Mesendoderm (in vitro differentiated cells): ENCODE measurements around the gene ST7.
"Not testable (repeated sequence)": the region's sequence is repeated elsewhere in the genome, so short reads cannot be mapped to it uniquely, and the experiment has no call there.

Experiments used
- DNase-seq: peaks from one replicate; pipeline ENCODE4 v3.0.0; 2013
- H2AK5ac ChIP-seq: 2 replicates; pipeline ENCODE4 v1.6.1; 2013; ENCODE audit warnings: low read length, inconsistent platforms
- H2BK120ac ChIP-seq: 2 replicates; pipeline ENCODE4 v1.6.1; 2013; ENCODE audit warnings: low read depth, mild to moderate bottlenecking, low read length, moderate library complexity, mixed read lengths
- H2BK15ac ChIP-seq: replicated peaks from 2 replicates; pipeline ENCODE4 v1.6.1; 2013; ENCODE audit warnings: low read depth, mild to moderate bottlenecking, moderate library complexity
- H2BK5ac ChIP-seq: 2 replicates; pipeline ENCODE4 v1.6.1; 2013; ENCODE audit warnings: low read length, inconsistent platforms
- H3K18ac ChIP-seq: 2 replicates; pipeline ENCODE4 v1.6.1; 2013; ENCODE audit warnings: mild to moderate bottlenecking, low read length, mixed read lengths
- H3K23ac ChIP-seq: one replicate; pipeline ENCODE4 v1.6.1; 2013; ENCODE audit warnings: low read length
- H3K27ac ChIP-seq: 2 replicates; pipeline ENCODE4 v1.5.1; 2013; ENCODE audit warnings: low read depth, mild to moderate bottlenecking, inconsistent platforms, low read length, moderate library complexity
- H3K27me3 ChIP-seq: 2 replicates; pipeline ENCODE4 v1.6.1; 2013; ENCODE audit warnings: low read length, control low read depth, mild to moderate bottlenecking, inconsistent platforms; ENCODE audit not compliant: insufficient read depth, poor library complexity
- H3K36me3 ChIP-seq: 2 replicates; pipeline ENCODE4 v1.6.1; 2013; ENCODE audit warnings: low read length, inconsistent platforms; ENCODE audit not compliant: control insufficient read depth, insufficient read depth
- H3K4ac ChIP-seq: one replicate; pipeline ENCODE4 v1.6.1; 2013; ENCODE audit warnings: low read depth, mild to moderate bottlenecking, low read length, moderate library complexity
- H3K4me1 ChIP-seq: 2 replicates; pipeline ENCODE4 v1.6.1; 2013; ENCODE audit warnings: low read depth, low read length, inconsistent platforms; ENCODE audit not compliant: control insufficient read depth
- H3K4me2 ChIP-seq: 2 replicates; pipeline ENCODE4 v1.6.1; 2013; ENCODE audit warnings: low read length
- H3K4me3 ChIP-seq: 2 replicates; pipeline ENCODE4 v1.5.1; 2013; ENCODE audit warnings: mild to moderate bottlenecking, low read length
- H3K56ac ChIP-seq: one replicate; pipeline ENCODE4 v1.6.1; 2013; ENCODE audit warnings: low read length
- H3K79me1 ChIP-seq: 2 replicates; pipeline ENCODE4 v1.6.1; 2013; ENCODE audit warnings: low read length, inconsistent platforms
- H3K79me2 ChIP-seq: 2 replicates; pipeline ENCODE4 v1.6.1; 2013; ENCODE audit warnings: mild to moderate bottlenecking, low read length; ENCODE audit not compliant: control insufficient read depth, insufficient read depth
- H3K9ac ChIP-seq: 2 replicates; pipeline ENCODE4 v1.6.1; 2013; ENCODE audit warnings: low read length, inconsistent platforms
- H4K5ac ChIP-seq: one replicate; pipeline ENCODE4 v1.6.1; 2013; ENCODE audit warnings: low read length
- H4K8ac ChIP-seq: one replicate; pipeline ENCODE4 v1.6.1; 2013; ENCODE audit warnings: low read depth, mild to moderate bottlenecking, control low read depth, low read length, moderate library complexity
- WGBS: extraction: QIAGEN DNeasy Blood & Tissue Kit; methylation state at CpG from one replicate; pipeline ENCODE4 v1.1.7; 2013; ENCODE audit warnings: low lambda C conversion rate, missing lambda C conversion rate; ENCODE audit not compliant: insufficient coverage; ENCODE audit errors: extremely low coverage; 5-methylcytosine and 5-hydroxymethylcytosine counted together

The ST7 gene

GRCh38 chr7:116967983-116968382 is 14.7 kb downstream of the ST7 start:
- Histone ChIP-seq H3K4me1 (no peaks in the 10 kb centered on the region), H4K8ac (no peak overlapping the region), H3K27ac (no peak overlapping the region), H3K4me3 (no peak overlapping the region), H2AK5ac (no peak overlapping the region), H3K18ac (no peak overlapping the region), H2BK120ac (no peak overlapping the region), H3K79me1 (no peaks in the 10 kb centered on the region), H3K36me3 (no peaks in the 10 kb centered on the region), H3K9ac (no peak overlapping the region), H3K23ac (no peak overlapping the region), H3K27me3 (no peaks in the 10 kb centered on the region), H3K79me2 (no peaks in the 10 kb centered on the region), H3K56ac (no peak overlapping the region), H4K5ac (no peak overlapping the region), H2BK5ac (no peak overlapping the region), H3K4me2 (no peak overlapping the region), H2BK15ac (no peak overlapping the region), H3K4ac (no peak overlapping the region)
- no peak for DNase-seq
- WGBS, result no CpG with 5 or more reads among the region's 1 CpG

GRCh38 chr7:116968631-116969030 is 15.3 kb downstream of the ST7 start:
- no peak overlapping the region for H3K9ac ChIP-seq
- H3K56ac ChIP-seq, result no peak overlapping the region
- H3K18ac ChIP-seq, result no peak overlapping the region
- no peak overlapping the region for H3K23ac ChIP-seq
- no peaks in the 10 kb centered on the region for H3K79me1 ChIP-seq
- H2BK120ac ChIP-seq, result no peak overlapping the region
- no peak overlapping the region for H2AK5ac ChIP-seq
- no peak overlapping the region for H4K8ac ChIP-seq
- no peaks in the 10 kb centered on the region for H3K4me1 ChIP-seq
- H3K79me2 ChIP-seq, result no peaks in the 10 kb centered on the region
- no peak for DNase-seq
- no peak overlapping the region for H3K27ac ChIP-seq
- H2BK15ac ChIP-seq, result no peak overlapping the region
- H4K5ac ChIP-seq, result no peak overlapping the region
- H3K4me3 ChIP-seq, result no peak overlapping the region
- H3K36me3 ChIP-seq, result no peaks in the 10 kb centered on the region
- no peak overlapping the region for H3K4me2 ChIP-seq
- H3K27me3 ChIP-seq, result no peaks in the 10 kb centered on the region
- no peak overlapping the region for H3K4ac ChIP-seq
- H2BK5ac ChIP-seq, result no peak overlapping the region

- no peak overlapping the region for H4K8ac ChIP-seq
- H3K27me3 ChIP-seq, result no peaks in the 10 kb centered on the region
- H3K4me2 ChIP-seq, result no peak overlapping the region
- no peak overlapping the region for H2BK15ac ChIP-seq
- DNase-seq, result no peak
- H3K9ac ChIP-seq, result no peak overlapping the region
- WGBS, result no CpG with 5 or more reads among the region's 3 CpGs
- no peak overlapping the region for H2BK5ac ChIP-seq
- no peak overlapping the region for H3K18ac ChIP-seq
- no peak overlapping the region for H2AK5ac ChIP-seq
- H3K23ac ChIP-seq, result no peak overlapping the region
- no peak overlapping the region for H3K27ac ChIP-seq
- no peak overlapping the region for H3K4me3 ChIP-seq
- H3K79me1 ChIP-seq, result no peaks in the 10 kb centered on the region
- no peak overlapping the region for H2BK120ac ChIP-seq
- H3K36me3 ChIP-seq, result no peaks in the 10 kb centered on the region
- H3K56ac ChIP-seq, result no peak overlapping the region
- H3K4ac ChIP-seq, result no peak overlapping the region
- no peaks in the 10 kb centered on the region for H3K4me1 ChIP-seq
- H4K5ac ChIP-seq, result no peak overlapping the region
- no peaks in the 10 kb centered on the region for H3K79me2 ChIP-seq
Observed at GRCh38 chr7:116969371-116969902, 16.1 kb downstream of the ST7 start.

DNA sequence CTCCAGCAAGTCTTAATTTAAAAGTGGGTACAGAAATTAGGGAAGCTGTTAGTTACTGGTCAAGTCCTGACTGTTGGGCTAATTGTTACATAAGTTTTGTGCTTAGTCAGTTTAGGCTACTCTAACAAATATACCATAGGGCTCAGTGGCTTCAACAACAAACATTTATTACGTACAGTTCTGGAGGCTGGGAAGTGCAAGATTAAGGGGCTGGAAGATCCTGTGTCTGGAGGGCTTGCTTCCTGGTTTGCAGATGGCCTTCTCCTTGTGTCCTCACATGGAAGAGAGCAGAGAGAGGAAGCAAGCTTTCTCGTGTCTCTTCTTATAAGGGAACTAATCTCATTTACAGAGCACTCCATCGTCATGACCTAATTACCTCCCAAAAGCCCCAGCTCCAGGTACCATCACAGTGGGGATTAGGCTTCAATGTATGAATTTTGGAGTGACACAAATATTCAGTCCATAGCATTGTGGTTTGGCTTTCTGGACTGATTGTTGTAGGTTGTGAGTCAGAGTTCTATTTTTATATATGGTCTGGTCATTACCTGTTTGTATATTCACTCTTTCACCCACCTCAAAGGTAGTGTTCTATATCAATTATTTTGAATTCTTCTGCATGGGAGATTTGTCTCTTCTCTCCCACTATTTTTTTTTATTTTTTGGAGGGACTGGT is 17.1 kb downstream of the ST7 start:
- Histone ChIP-seq H2BK15ac (no peak overlapping the region), H3K56ac (no peak overlapping the region), H2BK5ac (no peak overlapping the region), H3K27ac (no peak overlapping the region), H2AK5ac (no peak overlapping the region), H3K79me2 (no peaks in the 10 kb centered on the region), H3K18ac (no peak overlapping the region), H4K5ac (no peak overlapping the region), H4K8ac (no peak overlapping the region), H3K79me1 (no peaks in the 10 kb centered on the region), H3K4me1 (no peaks in the 10 kb centered on the region), H3K27me3 (no peaks in the 10 kb centered on the region), H3K23ac (no peak overlapping the region), H3K4me2 (no peak overlapping the region), H2BK120ac (no peak overlapping the region), H3K4ac (no peak overlapping the region), H3K4me3 (no peak overlapping the region), H3K9ac (no peak overlapping the region), H3K36me3 (no peaks in the 10 kb centered on the region)
- no CpG with 5 or more reads among the region's 3 CpGs for WGBS
- DNase-seq, result no peak

DNA sequence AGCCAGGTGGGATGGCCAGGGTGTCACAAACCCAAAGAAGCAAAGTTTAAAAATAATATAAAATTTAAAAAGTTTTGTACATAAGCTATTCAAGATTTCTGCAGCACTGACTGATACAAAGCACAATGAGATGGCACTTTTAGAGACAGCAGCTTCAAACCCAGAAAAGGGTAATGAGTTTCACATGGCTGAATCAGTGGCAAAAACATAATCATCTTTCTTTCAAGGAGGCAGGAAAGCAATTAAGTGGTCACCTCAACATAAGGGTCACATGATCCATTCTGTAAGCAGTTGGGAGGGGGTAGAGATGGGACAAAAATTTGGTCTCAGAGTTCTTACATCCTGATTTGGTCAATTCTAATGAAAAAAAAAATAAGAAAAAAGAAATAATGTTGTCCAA is 17.9 kb downstream of the ST7 start:
- H3K4me2 ChIP-seq, H2BK120ac ChIP-seq, H3K27me3 ChIP-seq, H3K36me3 ChIP-seq, H3K27ac ChIP-seq, H4K8ac ChIP-seq, H3K23ac ChIP-seq, H3K79me2 ChIP-seq, H3K79me1 ChIP-seq, H3K4me3 ChIP-seq, H3K56ac ChIP-seq, H3K4me1 ChIP-seq, H3K9ac ChIP-seq, H2BK15ac ChIP-seq, DNase-seq, H3K4ac ChIP-seq, H2BK5ac ChIP-seq, H2AK5ac ChIP-seq, H4K5ac ChIP-seq, H3K18ac ChIP-seq: not testable (repeated sequence)

DNA sequence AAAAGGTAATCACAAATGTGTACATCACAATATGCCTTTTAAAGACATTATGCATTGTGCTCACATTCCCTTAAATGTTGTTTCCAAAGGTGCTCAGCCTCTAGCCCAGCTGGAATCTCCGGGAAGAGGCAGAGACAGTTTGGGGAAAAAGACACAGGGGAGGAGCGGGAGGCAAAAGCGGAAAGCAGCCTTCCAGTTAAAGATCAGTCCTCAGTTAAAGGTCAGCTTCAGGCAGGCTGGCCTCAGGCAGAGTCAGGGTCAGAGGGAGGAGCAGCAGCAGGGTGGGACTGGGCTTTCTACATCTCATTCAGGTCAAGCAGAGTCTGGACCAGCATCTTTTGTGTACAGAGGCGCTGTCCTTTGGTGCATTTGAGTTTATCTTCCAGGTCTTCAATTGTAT is 18.6 kb downstream of the ST7 start:
- H3K4me1 ChIP-seq, result no peaks in the 10 kb centered on the region
- no peak overlapping the region for H2BK120ac ChIP-seq
- no peak overlapping the region for H3K9ac ChIP-seq
- H4K5ac ChIP-seq, result no peak overlapping the region
- H3K79me1 ChIP-seq, result no peaks in the 10 kb centered on the region
- no peak overlapping the region for H2BK5ac ChIP-seq
- H3K27ac ChIP-seq, result no peak overlapping the region
- peak; percentile 13 for DNase-seq
- no peak overlapping the region for H3K4me3 ChIP-seq
- no peak overlapping the region for H3K23ac ChIP-seq
- no peak overlapping the region for H2BK15ac ChIP-seq
- H3K18ac ChIP-seq, result no peak overlapping the region
- no peaks in the 10 kb centered on the region for H3K27me3 ChIP-seq
- no peak overlapping the region for H3K4me2 ChIP-seq
- no peaks in the 10 kb centered on the region for H3K79me2 ChIP-seq
- no peak overlapping the region for H3K4ac ChIP-seq
- no CpG with 5 or more reads among the region's 4 CpGs for WGBS
- H3K36me3 ChIP-seq, result no peaks in the 10 kb centered on the region
- H3K56ac ChIP-seq, result no peak overlapping the region
- no peak overlapping the region for H4K8ac ChIP-seq
- no peak overlapping the region for H2AK5ac ChIP-seq
